ENCODE data around the gene PTPRT.

DNA sequence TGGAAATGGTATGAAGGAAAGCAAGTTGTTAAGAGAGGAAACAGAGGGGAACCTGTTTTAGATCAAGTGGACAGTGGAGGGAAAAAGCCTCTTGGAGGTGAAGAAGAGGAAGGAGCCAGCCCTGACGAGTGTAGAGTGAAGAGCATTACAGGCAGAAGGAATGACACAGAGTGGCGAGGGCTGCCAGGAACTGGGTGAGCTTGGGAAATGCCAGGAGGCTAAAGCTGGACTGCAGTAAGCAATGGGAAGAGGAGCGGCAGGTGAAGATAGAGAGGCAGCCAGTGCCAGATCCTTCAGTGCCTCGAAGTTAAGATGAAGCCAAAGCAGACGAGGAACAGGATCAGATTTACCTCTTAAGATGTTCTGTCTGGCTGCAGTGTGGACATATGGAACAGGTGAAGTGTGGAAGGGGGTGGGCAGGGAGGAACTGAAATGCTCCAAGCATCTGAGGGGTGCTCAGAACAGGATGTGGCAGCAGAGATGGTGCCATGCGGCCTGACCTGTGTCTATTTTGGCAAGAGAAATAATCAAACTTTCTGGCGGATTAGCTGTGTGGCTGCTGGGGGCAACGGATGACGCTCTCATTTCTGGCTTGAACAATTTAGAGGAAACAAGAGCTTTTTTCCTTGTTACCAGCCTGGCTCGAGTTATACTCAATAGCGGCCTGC is 748.4 kb downstream of the PTPRT start:
- TF ChIP-seq, protein P1, sequence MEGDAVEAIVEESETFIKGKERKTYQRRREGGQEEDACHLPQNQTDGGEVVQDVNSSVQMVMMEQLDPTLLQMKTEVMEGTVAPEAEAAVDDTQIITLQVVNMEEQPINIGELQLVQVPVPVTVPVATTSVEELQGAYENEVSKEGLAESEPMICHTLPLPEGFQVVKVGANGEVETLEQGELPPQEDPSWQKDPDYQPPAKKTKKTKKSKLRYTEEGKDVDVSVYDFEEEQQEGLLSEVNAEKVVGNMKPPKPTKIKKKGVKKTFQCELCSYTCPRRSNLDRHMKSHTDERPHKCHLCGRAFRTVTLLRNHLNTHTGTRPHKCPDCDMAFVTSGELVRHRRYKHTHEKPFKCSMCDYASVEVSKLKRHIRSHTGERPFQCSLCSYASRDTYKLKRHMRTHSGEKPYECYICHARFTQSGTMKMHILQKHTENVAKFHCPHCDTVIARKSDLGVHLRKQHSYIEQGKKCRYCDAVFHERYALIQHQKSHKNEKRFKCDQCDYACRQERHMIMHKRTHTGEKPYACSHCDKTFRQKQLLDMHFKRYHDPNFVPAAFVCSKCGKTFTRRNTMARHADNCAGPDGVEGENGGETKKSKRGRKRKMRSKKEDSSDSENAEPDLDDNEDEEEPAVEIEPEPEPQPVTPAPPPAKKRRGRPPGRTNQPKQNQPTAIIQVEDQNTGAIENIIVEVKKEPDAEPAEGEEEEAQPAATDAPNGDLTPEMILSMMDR (IDR thresholded peaks at IDR 0.05) = no peak
- TF ChIP-seq POLR2A (IDR thresholded peaks at IDR 0.05) = no peak

Measured in Peyer's patch (tissue), 4 donors.